Omental fat pad (tissue), 4 donors: Measurements from ENCODE around the gene PRR15L. TPM values are rescaled to one million over a fixed set of nuclear protein-coding genes. Genes with fewer than 3 reads are reported as not detected.

Source experiments
- ATAC-seq: fragments of 150-250 bp; one replicate; pipeline ENCODE4 v1.9.1; 2016; ENCODE audit warnings: mild to moderate bottlenecking, moderate library complexity; ENCODE audit not compliant: low FRiP score
- DNase-seq: peaks from one replicate; pipeline ENCODE4 v3.0.0-alpha.2; 2019; ENCODE audit warnings: low spot score
- CTCF ChIP-seq, 3 donors: fragments of 450-650 bp; IDR thresholded peaks; one replicate each; pipeline ENCODE4 v1.5.1; 2016 to 2017; ENCODE audit warnings: antibody characterized with exemption in 3 of 3, mild to moderate bottlenecking in 3 of 3, moderate library complexity in 2 of 3
- total RNA-seq, 4 donors: library from RNA; depleted of rRNA; stranded (reverse); fragments of >200 nt; gene quantifications; one replicate each; pipeline ENCODE4 v1.1.0, GENCODE V29; 2016

The PRR15L gene
- total RNA-seq, 4 donors from 2014 or later, result 2.4 to 6.6 TPM; not detected in 2

GRCh38 chr17:48001197-48001596, 43.5 kb upstream of the PRR15L start:
- no peak for DNase-seq
- no peak for TF ChIP-seq CTCF (IDR thresholded peaks at IDR 0.05)
- ATAC-seq, result no peak

- DNase-seq (no peak), ATAC-seq (no peak)
- TF ChIP-seq CTCF (IDR thresholded peaks at IDR 0.05), result no peak
These were observed 41.9 kb upstream of the PRR15L start for GRCh38 chr17:47999582-47999981.

DNA sequence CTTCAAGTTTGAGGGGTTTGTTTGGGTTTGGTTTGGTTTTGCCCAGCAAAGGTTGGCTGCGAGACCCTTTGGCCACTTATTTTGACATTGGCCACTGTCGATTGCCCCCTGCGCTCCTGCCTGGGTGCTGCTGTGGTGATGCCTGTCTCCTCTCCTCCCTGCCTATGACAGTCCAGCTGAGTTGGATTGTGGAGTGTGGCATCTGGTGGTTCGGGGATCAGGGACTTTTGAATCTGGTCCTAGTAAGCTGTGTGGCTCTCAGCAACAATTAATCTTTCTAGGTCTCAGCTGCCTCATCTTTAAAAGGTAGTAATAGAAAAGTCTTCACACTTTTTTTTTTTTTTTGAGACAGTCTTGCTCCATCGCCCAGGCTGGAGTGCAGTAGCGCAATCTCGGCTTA, 40.4 kb upstream of the PRR15L start:
- no peak for TF ChIP-seq CTCF (IDR thresholded peaks at IDR 0.05)
- ATAC-seq (no peak), DNase-seq (no peak)

DNA sequence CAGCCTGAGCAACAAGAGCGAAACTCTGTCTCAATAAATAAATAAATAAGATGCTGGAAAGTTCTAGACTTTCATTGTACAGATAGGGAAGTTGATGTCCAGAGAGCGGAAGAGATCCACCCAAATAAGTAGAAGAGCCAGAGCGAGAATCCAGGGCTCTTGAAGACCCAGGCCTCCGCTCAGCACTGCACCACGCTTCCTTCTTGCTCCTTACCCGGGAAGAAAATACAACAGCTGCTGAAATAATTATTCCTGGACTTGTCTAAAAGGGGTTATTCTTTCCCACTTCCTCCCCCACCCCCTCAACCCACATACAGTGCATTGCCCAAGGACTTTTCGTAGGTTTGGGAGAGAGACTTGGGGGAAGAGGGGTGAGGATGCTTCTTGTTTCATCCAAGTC, 39.9 kb upstream of the PRR15L start:
- no peak for TF ChIP-seq CTCF (IDR thresholded peaks at IDR 0.05)
- no peak for DNase-seq
- no peak for ATAC-seq

GRCh38 chr17:47996201-47996600, 38.5 kb upstream of the PRR15L start:
- no peak for ATAC-seq

GRCh38 chr17:47995241-47995935, 37.7 kb upstream of the PRR15L start:
- TF ChIP-seq CTCF (IDR thresholded peaks at IDR 0.05), result no peak
- DNase-seq, result no peak
- ATAC-seq, result no peak

More at GRCh38 chr17:47996201-47996600, 38.5 kb upstream of the PRR15L start:
- no peak for DNase-seq
- TF ChIP-seq CTCF (IDR thresholded peaks at IDR 0.05), result no peak

GRCh38 chr17:47994724-47995123, 37.0 kb upstream of the PRR15L start:
- ATAC-seq (no peak), DNase-seq (no peak)
- TF ChIP-seq CTCF (IDR thresholded peaks at IDR 0.05), result no peak
